ENCODE measurements around the gene RCL1. TPM values are rescaled to one million over a fixed set of nuclear protein-coding genes. Genes with fewer than 3 reads are reported as not detected.

The RCL1 gene
- total RNA-seq, 3 donors from 2014 or later: 41.3 to 111 (median 46.7) TPM

DNA sequence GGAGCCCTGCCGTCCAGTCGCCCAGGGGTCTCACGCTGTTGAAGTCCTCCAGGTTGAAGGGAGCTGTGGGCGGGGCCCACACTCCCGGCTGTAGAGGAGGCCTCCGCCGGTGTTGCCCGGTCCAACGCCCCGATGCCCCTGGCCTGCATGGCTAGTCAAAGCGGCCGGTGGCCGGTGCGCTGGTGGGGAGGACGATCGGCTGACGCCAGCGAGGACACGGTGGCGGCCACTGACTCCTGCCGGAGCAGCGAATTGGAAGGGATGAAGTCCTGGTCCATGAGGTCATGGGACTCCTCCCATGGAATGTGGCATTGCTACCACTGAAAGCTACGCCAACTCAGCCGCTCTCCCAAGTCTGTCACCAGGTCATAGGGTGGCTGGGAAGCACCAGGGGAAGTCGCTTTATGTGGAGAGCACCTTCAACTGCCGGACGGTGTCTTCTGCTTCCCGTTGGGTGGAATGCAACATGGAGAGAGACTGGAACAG lies 11.8 kb downstream of the RCL1 start:
- H3K9me3 ChIP-seq: peaks cover 5 to 10% of the 10 kb centered on the region in 2 donors
- no peak overlapping the region for H3K4me3 ChIP-seq
- H3K36me3 ChIP-seq: no peaks in the 10 kb centered on the region
- intact Hi-C loops (cut with DNase I; ENCODE audit: low total_unique reads): no loop called here
- no peak for TF ChIP-seq POLR2AphosphoS5 (IDR thresholded peaks at IDR 0.05)
- no peak for TF ChIP-seq POLR2A (IDR thresholded peaks at IDR 0.05)
- TF ChIP-seq, protein P1, sequence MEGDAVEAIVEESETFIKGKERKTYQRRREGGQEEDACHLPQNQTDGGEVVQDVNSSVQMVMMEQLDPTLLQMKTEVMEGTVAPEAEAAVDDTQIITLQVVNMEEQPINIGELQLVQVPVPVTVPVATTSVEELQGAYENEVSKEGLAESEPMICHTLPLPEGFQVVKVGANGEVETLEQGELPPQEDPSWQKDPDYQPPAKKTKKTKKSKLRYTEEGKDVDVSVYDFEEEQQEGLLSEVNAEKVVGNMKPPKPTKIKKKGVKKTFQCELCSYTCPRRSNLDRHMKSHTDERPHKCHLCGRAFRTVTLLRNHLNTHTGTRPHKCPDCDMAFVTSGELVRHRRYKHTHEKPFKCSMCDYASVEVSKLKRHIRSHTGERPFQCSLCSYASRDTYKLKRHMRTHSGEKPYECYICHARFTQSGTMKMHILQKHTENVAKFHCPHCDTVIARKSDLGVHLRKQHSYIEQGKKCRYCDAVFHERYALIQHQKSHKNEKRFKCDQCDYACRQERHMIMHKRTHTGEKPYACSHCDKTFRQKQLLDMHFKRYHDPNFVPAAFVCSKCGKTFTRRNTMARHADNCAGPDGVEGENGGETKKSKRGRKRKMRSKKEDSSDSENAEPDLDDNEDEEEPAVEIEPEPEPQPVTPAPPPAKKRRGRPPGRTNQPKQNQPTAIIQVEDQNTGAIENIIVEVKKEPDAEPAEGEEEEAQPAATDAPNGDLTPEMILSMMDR (IDR thresholded peaks at IDR 0.05): no peak
- no peaks in the 10 kb centered on the region for H3K4me1 ChIP-seq
- H3K27ac ChIP-seq: no peak overlapping the region
- no peak for DNase-seq (ENCODE audit: low spot score in 2 of 2)
- H3K27me3 ChIP-seq: no peaks in the 10 kb centered on the region

DNA sequence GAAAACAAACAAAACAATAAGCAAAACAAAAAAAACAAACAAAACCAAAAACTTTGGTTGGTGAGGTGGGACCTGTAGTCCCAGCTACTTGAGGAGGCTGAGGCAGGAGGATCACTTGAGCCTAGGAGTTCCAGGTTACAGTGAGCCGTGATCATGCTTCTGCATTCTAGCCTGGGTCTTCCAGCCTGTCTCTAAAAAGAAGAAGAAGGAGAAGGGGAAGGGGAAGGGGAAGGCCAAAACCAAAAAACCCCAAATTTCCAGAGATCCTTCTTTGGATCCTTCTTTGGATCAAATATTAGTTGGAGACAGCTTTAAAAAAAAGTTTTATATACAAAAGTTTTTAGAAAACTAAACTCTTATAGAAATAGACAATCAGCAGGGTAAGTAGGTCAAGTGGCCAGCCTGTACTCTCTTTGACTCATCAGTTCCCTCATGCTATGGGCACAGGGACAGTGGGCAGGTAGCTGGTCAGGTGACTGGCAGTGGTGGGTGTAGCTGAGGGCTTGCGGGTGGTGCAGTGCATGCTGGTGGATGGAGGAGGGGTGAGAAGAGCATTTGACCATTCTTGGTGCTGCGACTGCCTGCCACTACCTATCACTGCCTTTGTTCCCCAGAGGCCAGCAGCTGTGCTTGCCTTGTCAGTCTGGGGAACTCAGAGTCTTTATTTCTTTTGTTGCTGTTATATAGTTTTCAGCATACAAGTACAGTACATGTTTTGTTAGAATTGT lies 12.6 kb downstream of the RCL1 start:
- no peak for DNase-seq (ENCODE audit: low spot score in 2 of 2)
- Histone ChIP-seq H3K27me3 (no peaks in the 10 kb centered on the region), H3K4me1 (no peaks in the 10 kb centered on the region), H3K9me3 (peaks cover 5 to 10% of the 10 kb centered on the region in 2 donors), H3K27ac (no peak overlapping the region), H3K4me3 (no peak overlapping the region), H3K36me3 (no peaks in the 10 kb centered on the region)
- intact Hi-C loops (cut with DNase I; ENCODE audit: low total_unique reads): no loop called here
- TF ChIP-seq POLR2A (IDR thresholded peaks at IDR 0.05): no peak
- no peak for TF ChIP-seq POLR2AphosphoS5 (IDR thresholded peaks at IDR 0.05)
- TF ChIP-seq, protein P1 (IDR thresholded peaks at IDR 0.05): no peak

DNA sequence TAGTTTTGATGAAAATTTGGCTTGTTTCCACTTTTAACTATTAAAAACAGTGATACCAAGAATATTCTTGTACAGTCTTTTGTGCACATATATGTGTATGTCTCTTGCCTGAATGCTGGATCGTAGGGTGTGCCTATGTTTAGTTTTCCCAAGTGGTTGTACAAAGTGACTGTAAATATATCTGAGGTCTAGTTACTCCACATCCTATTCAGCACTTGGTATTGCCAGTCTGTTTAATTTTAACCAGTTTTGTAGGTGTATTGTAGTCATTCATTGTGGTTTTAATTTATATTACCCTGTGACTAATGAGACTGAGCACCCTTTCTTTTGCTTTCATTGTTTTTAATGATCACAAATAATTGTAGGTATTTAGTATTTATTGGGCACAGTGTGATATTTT lies 17.8 kb downstream of the RCL1 start:
- Histone ChIP-seq H3K27me3 (no peaks in the 10 kb centered on the region), H3K4me3 (no peak overlapping the region), H3K36me3 (no peaks in the 10 kb centered on the region), H3K4me1 (no peaks in the 10 kb centered on the region), H3K9me3 (peaks cover 5 to 10% of the 10 kb centered on the region in 2 donors), H3K27ac (no peak overlapping the region)
- TF ChIP-seq, protein P1 (IDR thresholded peaks at IDR 0.05): no peak
- TF ChIP-seq POLR2A (IDR thresholded peaks at IDR 0.05): no peak
- TF ChIP-seq POLR2AphosphoS5 (IDR thresholded peaks at IDR 0.05): no peak
- no peak for DNase-seq (ENCODE audit: low spot score in 2 of 2)
- intact Hi-C loops (cut with DNase I; ENCODE audit: low total_unique reads): no loop called here

DNA sequence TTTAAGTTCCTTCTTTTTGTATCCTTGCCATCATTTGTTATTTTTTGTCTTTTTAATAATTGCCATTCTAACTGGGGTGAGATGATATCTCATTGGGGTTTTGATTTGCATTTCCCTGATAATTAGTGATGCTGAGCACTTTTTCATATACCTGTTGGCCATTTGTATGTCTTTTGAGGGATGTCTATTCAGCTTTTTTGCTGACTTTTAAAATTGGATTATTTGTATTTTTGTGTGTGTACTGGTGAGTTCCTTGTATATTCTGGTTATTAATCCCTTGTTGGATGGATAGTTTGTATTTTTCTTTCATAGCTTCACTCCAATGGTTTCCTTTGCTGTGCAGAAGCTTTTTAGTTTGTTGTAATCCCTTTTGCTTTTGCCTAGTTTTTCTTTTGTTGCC lies 19.1 kb downstream of the RCL1 start:
- Histone ChIP-seq H3K9me3 (peaks cover under 1 to 2% of the 10 kb centered on the region in 2 donors), H3K27me3 (no peaks in the 10 kb centered on the region), H3K4me1 (no peaks in the 10 kb centered on the region), H3K27ac (no peak overlapping the region), H3K36me3 (no peaks in the 10 kb centered on the region), H3K4me3 (no peak overlapping the region)
- DNase-seq (ENCODE audit: low spot score in 2 of 2): no peak
- intact Hi-C loops (cut with DNase I; ENCODE audit: low total_unique reads): no loop called here
- TF ChIP-seq POLR2AphosphoS5 (IDR thresholded peaks at IDR 0.05): no peak
- TF ChIP-seq, protein P1 (IDR thresholded peaks at IDR 0.05): no peak
- no peak for TF ChIP-seq POLR2A (IDR thresholded peaks at IDR 0.05)

DNA sequence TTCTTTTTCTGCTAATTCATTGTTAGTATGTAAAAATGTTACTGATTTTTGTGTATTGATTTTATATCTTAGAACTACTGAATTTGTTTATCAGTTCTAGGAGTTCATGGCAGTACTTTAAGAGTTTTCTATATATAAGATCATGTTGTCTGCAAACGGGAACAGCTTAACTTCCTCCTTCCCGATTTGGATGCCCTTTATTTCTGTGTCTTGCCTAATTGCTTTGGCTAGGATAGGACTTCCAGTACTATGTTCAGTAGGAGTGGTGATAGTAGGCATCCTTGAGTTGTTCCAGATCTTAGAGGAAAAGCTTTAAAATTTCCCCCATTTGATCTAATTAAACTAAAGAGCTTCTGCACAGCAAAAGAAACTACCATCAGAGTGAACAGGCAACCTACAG lies 20.1 kb downstream of the RCL1 start:
- H3K4me3 ChIP-seq: no peak overlapping the region
- intact Hi-C loops (cut with DNase I; ENCODE audit: low total_unique reads): no loop called here

More for the DNA sequence above, 20.1 kb downstream of the RCL1 start:
- Histone ChIP-seq H3K27me3 (no peaks in the 10 kb centered on the region), H3K4me1 (no peaks in the 10 kb centered on the region), H3K9me3 (no peaks in the 10 kb centered on the region), H3K27ac (no peak overlapping the region), H3K36me3 (no peaks in the 10 kb centered on the region)
- TF ChIP-seq POLR2AphosphoS5 (IDR thresholded peaks at IDR 0.05) (no peak), POLR2A (IDR thresholded peaks at IDR 0.05) (no peak)
- TF ChIP-seq, protein P1 (IDR thresholded peaks at IDR 0.05): no peak
- DNase-seq (ENCODE audit: low spot score in 2 of 2): no peak
